Ovary (tissue), 9 donors: ENCODE measurements around the gene CNTN5. TPM values are rescaled to one million over a fixed set of nuclear protein-coding genes. Genes with fewer than 3 reads are reported as not detected.

Source experiments
- DNase-seq, 5 donors: peaks; one replicate each; pipeline ENCODE4 v3.0.0-alpha.2; 2019 to 2020
- H3K27ac ChIP-seq, 2 donors: fragments of 200-600 bp; one replicate each; pipeline versions ENCODE4 v1.5.1 to v1.8.0; 2019 to 2022
- H3K27me3 ChIP-seq: fragments of 200-600 bp; one replicate; pipeline ENCODE4 v1.8.0; 2022
- H3K36me3 ChIP-seq: fragments of 200-600 bp; sonication (generic); one replicate; pipeline ENCODE4 v1.5.1; 2019
- H3K4me1 ChIP-seq: one replicate; pipeline ENCODE4 v1.8.1; 2013; ENCODE audit warnings: mild to moderate bottlenecking, moderate library complexity; ENCODE audit not compliant: insufficient read depth
- H3K4me3 ChIP-seq: fragments of 200-600 bp; sonication (generic); one replicate; pipeline ENCODE4 v1.5.1; 2017
- H3K9me3 ChIP-seq, 2 donors: fragments of 200-600 bp in 1 of 2; sonication (generic) in 1 of 2; one replicate each; pipeline versions ENCODE4 v1.5.1 to v1.8.1; 2013 to 2019; ENCODE audit warnings: mild to moderate bottlenecking in 1 of 2, moderate library complexity in 1 of 2
- EP300 ChIP-seq: sonication (generic); formaldehyde crosslinking; IDR thresholded peaks from one replicate; pipeline ENCODE4 v1.6.1; 2017; ENCODE audit warnings: antibody characterized with exemption
- POLR2A ChIP-seq: fragments of 450-650 bp; IDR thresholded peaks from one replicate; pipeline ENCODE4 v1.6.1; 2017; ENCODE audit warnings: antibody characterized with exemption, mild to moderate bottlenecking, moderate library complexity
- WGBS, 3 donors: extraction: QIAGEN DNeasy Blood & Tissue Kit in 1 of 3; methylation state at CpG; one replicate each; pipeline versions ENCODE4 v1.1.5 to v1.1.7; 2013 to 2017; 5-methylcytosine and 5-hydroxymethylcytosine counted together
- intact Hi-C, 4 donors: fragments of 100-400 bp; cut with DNase I; formaldehyde crosslinking; loops; one replicate each; pipeline versions ENCODE4 v1.11.0 to v1.15.1; 2022 to 2023
- polyA plus RNA-seq, 2 donors: library from polyadenylated mRNA; stranded (reverse); fragments of 200-250 nt in 1 of 2; fragments of 350-450 nt in 1 of 2; fragmentation: Illumina TruSeq in 1 of 2; extraction: RNeasy Lipid Tissue Mini Kit (QIAGEN cat#74804) in 1 of 2; gene quantifications; one replicate each; pipeline ENCODE4 v1.2.3, GENCODE V29; 2013 to 2014
- total RNA-seq, 7 donors: library from RNA; depleted of rRNA in 2 of 7; stranded (reverse); fragments of >200 nt in 2 of 7; fragmentation: NEBNext Ultra II Directional in 3 of 7; extraction: Animal tissue kit (Norgen Biotek cat#: 25700) in 3 of 7; gene quantifications; one replicate each; pipeline versions ENCODE4 v1.1.0 to v1.2.4, GENCODE V29; 2016 to 2023
- TF ChIP-seq, protein P1 (sequence below), 3 donors: fragments of 450-650 bp in 2 of 3; fragments of 200-600 bp in 1 of 3; IDR thresholded peaks; one replicate each; pipeline versions ENCODE4 v1.5.1 to v1.8.0; 2016 to 2022; ENCODE audit warnings: antibody characterized with exemption in 3 of 3, mild to moderate bottlenecking in 1 of 3
- donor health status: DM: no; HTN: no; CAD: no; lungs with moderate emphysema.
- donor health status: DM: no; HTN: no; CAD: no.
- donor health status: Bipolar disorder and iron deficiency.
- donor health status: DM: yes; HTN: yes; CAD: no.
- donor health status: DM: no; HTN: no; CAD: no.
- donor health status: DM: yes; HTN: yes; CAD: no.

Gene CNTN5
- total and polyA plus RNA-seq, 9 donors: 0.02 to 1.1 (median 0.15) TPM; not detected in 5

DNA sequence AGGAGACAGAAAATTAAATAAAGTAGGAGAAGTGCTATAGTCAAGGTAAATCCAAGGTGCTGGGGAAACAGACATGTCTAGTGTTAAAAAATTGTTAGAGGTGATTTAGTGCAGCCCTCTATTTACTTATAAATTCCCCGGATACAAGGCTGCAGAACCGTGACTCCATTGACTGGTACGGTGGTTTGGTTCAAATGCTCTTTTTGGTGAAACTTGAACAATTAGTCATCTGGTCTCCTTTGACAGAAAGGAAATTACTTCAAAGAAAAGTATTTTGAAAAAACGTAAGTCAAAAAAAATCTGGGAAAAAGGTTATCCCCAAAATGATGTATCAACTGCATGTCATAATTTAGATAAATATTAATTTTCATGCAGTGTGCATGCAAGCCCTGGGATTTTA lies 399.2 kb downstream of the CNTN5 start:
- intact Hi-C loops: no loop called here
- no peak overlapping the region for H3K4me3 ChIP-seq
- TF ChIP-seq POLR2A: no peak
- TF ChIP-seq, protein P1, sequence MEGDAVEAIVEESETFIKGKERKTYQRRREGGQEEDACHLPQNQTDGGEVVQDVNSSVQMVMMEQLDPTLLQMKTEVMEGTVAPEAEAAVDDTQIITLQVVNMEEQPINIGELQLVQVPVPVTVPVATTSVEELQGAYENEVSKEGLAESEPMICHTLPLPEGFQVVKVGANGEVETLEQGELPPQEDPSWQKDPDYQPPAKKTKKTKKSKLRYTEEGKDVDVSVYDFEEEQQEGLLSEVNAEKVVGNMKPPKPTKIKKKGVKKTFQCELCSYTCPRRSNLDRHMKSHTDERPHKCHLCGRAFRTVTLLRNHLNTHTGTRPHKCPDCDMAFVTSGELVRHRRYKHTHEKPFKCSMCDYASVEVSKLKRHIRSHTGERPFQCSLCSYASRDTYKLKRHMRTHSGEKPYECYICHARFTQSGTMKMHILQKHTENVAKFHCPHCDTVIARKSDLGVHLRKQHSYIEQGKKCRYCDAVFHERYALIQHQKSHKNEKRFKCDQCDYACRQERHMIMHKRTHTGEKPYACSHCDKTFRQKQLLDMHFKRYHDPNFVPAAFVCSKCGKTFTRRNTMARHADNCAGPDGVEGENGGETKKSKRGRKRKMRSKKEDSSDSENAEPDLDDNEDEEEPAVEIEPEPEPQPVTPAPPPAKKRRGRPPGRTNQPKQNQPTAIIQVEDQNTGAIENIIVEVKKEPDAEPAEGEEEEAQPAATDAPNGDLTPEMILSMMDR (IDR thresholded peaks at IDR 0.05): no peak
- no peak for TF ChIP-seq EP300
- DNase-seq: no peak
- H3K27ac ChIP-seq: no peak overlapping the region
- no peaks in the 10 kb centered on the region for H3K9me3 ChIP-seq
- no peaks in the 10 kb centered on the region for H3K27me3 ChIP-seq
- WGBS, 3 donors: 71 to 80% (median 71%) methylated on average over 4 of the region's 4 CpGs
- H3K36me3 ChIP-seq: no peaks in the 10 kb centered on the region
- H3K4me1 ChIP-seq: no peaks in the 10 kb centered on the region

DNA sequence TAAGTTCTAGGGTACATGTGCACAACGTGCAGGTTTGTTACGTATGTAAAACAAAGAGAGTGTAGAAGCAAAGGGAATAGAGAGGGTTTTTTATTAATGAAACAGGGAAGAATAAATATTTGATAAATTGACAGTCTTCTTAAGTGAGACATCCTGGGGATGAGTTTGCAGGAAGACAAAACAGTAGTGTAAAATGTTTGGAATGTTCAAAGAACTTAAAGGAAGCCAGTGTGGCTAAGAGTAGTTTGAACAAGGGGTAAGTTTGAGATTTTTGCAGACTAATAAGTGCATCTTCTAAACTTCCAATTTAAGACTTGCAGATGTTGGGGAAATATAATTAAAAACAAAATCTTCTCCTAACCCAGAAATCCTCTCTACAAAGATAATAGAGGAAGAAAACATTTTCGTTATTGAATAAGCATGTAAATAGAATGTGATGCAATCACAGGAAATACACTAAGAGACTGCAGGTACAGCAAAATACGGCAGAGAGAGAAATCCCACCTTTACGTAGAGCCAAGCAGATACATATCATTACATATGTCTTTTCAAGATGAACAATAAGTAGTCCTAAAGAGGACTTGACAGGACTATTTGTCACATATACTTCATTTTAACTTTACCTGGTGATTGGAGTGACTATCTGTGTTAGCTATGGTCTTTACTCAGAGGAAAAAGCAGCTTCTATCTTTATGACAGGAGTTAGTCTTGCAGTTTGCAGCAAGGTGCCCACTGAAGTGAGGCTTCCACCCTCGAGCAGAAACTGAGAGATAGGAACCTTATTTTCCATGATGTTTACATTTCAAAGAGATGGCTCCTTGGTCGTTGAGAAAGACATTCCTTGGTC lies 402.1 kb downstream of the CNTN5 start:
- H3K4me3 ChIP-seq: no peak overlapping the region
- H3K27ac ChIP-seq: no peak overlapping the region
- no peaks in the 10 kb centered on the region for H3K27me3 ChIP-seq
- H3K4me1 ChIP-seq: no peaks in the 10 kb centered on the region
- H3K9me3 ChIP-seq: no peaks in the 10 kb centered on the region
- intact Hi-C loops: no loop called here
- no peak for DNase-seq
- H3K36me3 ChIP-seq: no peaks in the 10 kb centered on the region
- TF ChIP-seq, protein P1 (IDR thresholded peaks at IDR 0.05): no peak
- TF ChIP-seq POLR2A (no peak), EP300 (no peak)
- 25 to 30% (median 27%) methylated on average over 7 of the region's 7 CpGs for WGBS, 3 donors

DNA sequence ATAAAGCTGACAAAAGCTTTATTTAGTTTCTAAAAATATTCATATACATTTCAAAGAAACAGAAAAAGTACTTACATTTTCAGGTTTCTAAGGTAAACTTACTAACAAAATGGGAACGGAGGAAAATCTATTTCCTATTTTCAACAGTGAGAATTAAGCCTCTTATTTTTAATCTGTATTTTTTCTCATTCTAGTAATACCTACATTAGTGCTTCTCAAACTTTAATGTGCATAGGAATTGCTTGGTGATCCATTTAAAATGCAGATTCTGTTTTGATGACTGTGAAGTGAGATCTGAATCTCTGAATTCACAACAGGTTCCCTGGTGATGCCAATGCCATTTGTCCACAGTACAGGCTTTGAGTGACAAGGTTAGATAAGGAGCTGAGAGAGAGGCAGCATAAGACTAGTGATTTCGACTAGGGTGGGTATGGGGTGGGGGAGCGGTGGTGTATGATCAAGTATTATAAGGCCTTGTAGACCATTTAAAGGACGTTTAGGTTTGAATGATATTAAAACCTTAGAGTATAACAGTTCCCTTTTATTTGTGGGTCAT lies 402.8 kb downstream of the CNTN5 start:
- no peak overlapping the region for H3K27ac ChIP-seq
- H3K9me3 ChIP-seq: no peaks in the 10 kb centered on the region
- WGBS, 3 donors: 52 to 58% (median 57%) methylated on average over 4 of the region's 4 CpGs
- H3K4me1 ChIP-seq: no peaks in the 10 kb centered on the region
- H3K27me3 ChIP-seq: no peaks in the 10 kb centered on the region
- H3K36me3 ChIP-seq: no peaks in the 10 kb centered on the region
- no peak for DNase-seq
- intact Hi-C loops: no loop called here
- H3K4me3 ChIP-seq: no peak overlapping the region
- TF ChIP-seq, protein P1 (IDR thresholded peaks at IDR 0.05): no peak
- TF ChIP-seq EP300 (no peak), POLR2A (no peak)

DNA sequence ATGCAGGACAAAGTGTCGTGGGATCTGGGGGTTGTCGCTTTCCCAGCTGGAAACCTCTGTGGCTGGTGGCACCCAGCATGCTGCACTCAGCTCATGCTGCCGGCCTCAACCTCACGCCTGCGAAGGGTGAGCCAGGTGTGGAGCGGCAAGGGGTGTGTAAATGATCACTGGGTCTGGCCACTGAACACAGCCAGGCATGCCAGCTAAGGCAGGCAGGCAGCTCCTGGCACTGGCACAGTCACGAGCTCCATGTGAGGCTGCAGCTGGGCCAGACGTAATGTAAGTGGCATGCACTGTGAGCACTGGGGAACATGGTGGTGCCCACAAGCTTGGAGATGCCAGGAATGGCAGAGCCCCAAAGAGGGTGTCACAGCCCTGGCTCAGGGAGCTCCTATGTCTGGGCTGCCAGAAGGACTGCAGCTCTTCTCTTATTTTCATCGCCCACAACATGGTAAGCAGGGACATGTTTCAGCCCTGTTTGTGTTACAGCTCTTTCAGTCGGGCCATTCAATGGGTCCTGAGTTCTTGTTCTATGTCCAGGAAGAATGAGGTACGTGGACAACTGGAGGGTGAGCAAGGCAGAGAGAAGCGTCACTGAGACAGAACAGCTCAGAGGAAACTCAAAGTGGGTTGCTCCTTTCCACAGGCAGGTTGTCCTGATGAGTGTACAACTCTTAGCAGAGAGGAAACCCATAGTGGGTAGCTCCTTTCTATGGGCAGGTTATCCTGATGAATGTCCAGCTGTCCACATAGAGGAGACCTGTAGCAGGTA lies 403.8 kb downstream of the CNTN5 start:
- H3K4me3 ChIP-seq: no peak overlapping the region
- H3K27me3 ChIP-seq: no peaks in the 10 kb centered on the region
- intact Hi-C loops: no loop called here
- no peaks in the 10 kb centered on the region for H3K9me3 ChIP-seq
- TF ChIP-seq, protein P1 (IDR thresholded peaks at IDR 0.05): no peak
- TF ChIP-seq EP300: no peak
- no peak for TF ChIP-seq POLR2A
- H3K36me3 ChIP-seq: no peaks in the 10 kb centered on the region
- WGBS, 3 donors: 87 to 94% (median 94%) methylated on average over 11 to 12 of the region's 12 CpGs
- H3K27ac ChIP-seq: no peak overlapping the region
- H3K4me1 ChIP-seq: no peaks in the 10 kb centered on the region
- DNase-seq: no peak
